SK-N-SH (cell line): Measurements from ENCODE around the gene DEGS2. TPM values are rescaled to one million over a fixed set of nuclear protein-coding genes. Genes with fewer than 3 reads are reported as not detected.

ENCODE experiments used
- CTCF ChIA-PET: fragments of 300-600, 350-600 bp; formaldehyde crosslinking; extraction: SDS; loops from one replicate; lab custom pipeline; 2021; lab: Yijun Ruan, JAX
- POLR2A ChIA-PET: fragments of 350-600 bp; sonication (Branson Sonifier 250); formaldehyde crosslinking; extraction: SDS; loops from one replicate; lab custom pipeline; 2020; ENCODE audit warnings: antibody characterized with exemption, inconsistent platforms; lab: Yijun Ruan, JAX
- DNase-seq: peaks from one replicate; pipeline ENCODE4 v3.0.0; 2012
- H2AFZ ChIP-seq: fragments of 200-600 bp; sonication (generic); 2 replicates; pipeline ENCODE4 v1.8.1; 2016; ENCODE audit warnings: antibody characterized with exemption, mild to moderate bottlenecking, low read depth
- H3F3A ChIP-seq: fragments of 200-600 bp; sonication (generic); replicated peaks from 2 replicates; pipeline ENCODE3; 2016; ENCODE audit warnings: antibody characterized with exemption, mild to moderate bottlenecking; ENCODE audit not compliant: insufficient read depth
- H3K27ac ChIP-seq, 2 experiments: fragments of 200-500 bp in 1 of 2; fragments of 200-600 bp in 1 of 2; sonication (Bioruptor generic) in 1 of 2; sonication (generic), shearing (Covaris generic) in 1 of 2; 2 replicates each; pipeline versions ENCODE4 v1.5.1 to v1.6.1; 2014 to 2016; ENCODE audit warnings: low read depth in 2 of 2, inconsistent platforms in 1 of 2, low read length in 1 of 2, mild to moderate bottlenecking in 1 of 2, mixed read lengths in 1 of 2
- H3K27me3 ChIP-seq: fragments of 200-600 bp; sonication (generic), shearing (Covaris generic); 2 replicates; pipeline ENCODE4 v1.6.1; 2016; ENCODE audit warnings: mixed run types; ENCODE audit not compliant: insufficient read depth
- H3K36me3 ChIP-seq, 2 experiments: fragments of 200-500 bp in 1 of 2; fragments of 200-600 bp in 1 of 2; sonication (Bioruptor generic) in 1 of 2; sonication (generic) in 1 of 2; replicated peaks in 1 of 2; 2 replicates each; pipeline versions ENCODE3 to v1.5.1; 2014 to 2016; ENCODE audit warnings: low read length in 1 of 2, mild to moderate bottlenecking in 1 of 2; ENCODE audit not compliant: insufficient read depth in 2 of 2, control insufficient read depth in 1 of 2
- H3K4me1 ChIP-seq, 2 experiments: fragments of 200-500 bp in 1 of 2; fragments of 200-600 bp in 1 of 2; sonication (Bioruptor generic) in 1 of 2; sonication (generic), shearing (Covaris generic) in 1 of 2; 2 replicates each; pipeline versions ENCODE4 v1.5.1 to v1.6.1; 2014 to 2016; ENCODE audit warnings: low read depth in 1 of 2, low read length in 1 of 2, mixed run types in 1 of 2; ENCODE audit not compliant: insufficient read depth in 2 of 2, control insufficient read depth in 1 of 2
- H3K4me2 ChIP-seq: fragments of 200-600 bp; sonication (generic), shearing (Covaris generic); 2 replicates; pipeline ENCODE4 v1.6.1; 2017; ENCODE audit warnings: mixed run types
- H3K4me3 ChIP-seq, 2 experiments: fragments of 200-500 bp in 1 of 2; fragments of 200-600 bp in 1 of 2; sonication (Bioruptor generic) in 1 of 2; sonication (generic), shearing (Covaris generic) in 1 of 2; 2 replicates each; pipeline versions ENCODE4 v1.5.1 to v1.8.1; 2014 to 2016; ENCODE audit warnings: low read depth in 2 of 2, inconsistent platforms in 1 of 2, low read length in 1 of 2, mild to moderate bottlenecking in 1 of 2, mixed read lengths in 1 of 2, moderate library complexity in 1 of 2
- H3K79me2 ChIP-seq: fragments of 200-600 bp; sonication (generic); 2 replicates; pipeline ENCODE4 v1.8.1; 2017; ENCODE audit warnings: mild to moderate bottlenecking; ENCODE audit not compliant: insufficient read depth
- H3K9ac ChIP-seq: fragments of 200-600 bp; sonication (generic); 2 replicates; pipeline ENCODE4 v1.6.1; 2017; ENCODE audit warnings: mixed run types
- H3K9me2 ChIP-seq: fragments of 200-600 bp; sonication (generic); 2 replicates; pipeline ENCODE4 v1.6.1; 2017; ENCODE audit warnings: mixed run types
- H3K9me3 ChIP-seq: fragments of 200-600 bp; sonication (generic); 2 replicates; pipeline ENCODE4 v1.6.1; 2017; ENCODE audit warnings: mixed run types, mild to moderate bottlenecking, moderate library complexity
- H4K20me1 ChIP-seq: fragments of 200-600 bp; sonication (generic); 2 replicates; pipeline ENCODE4 v1.6.1; 2017; ENCODE audit warnings: mild to moderate bottlenecking, mixed run types; ENCODE audit not compliant: insufficient read depth
- CHD2 ChIP-seq: fragments of 150-350 bp; IDR thresholded peaks from 2 replicates; pipeline ENCODE4 v1.6.1; 2018; ENCODE audit warnings: low read length; ENCODE audit not compliant: partially characterized antibody
- EP300 ChIP-seq, 2 experiments: IDR thresholded peaks; 2 replicates each; pipeline versions ENCODE4 v1.4.0 to v1.6.1; 2012; ENCODE audit warnings: borderline replicate concordance in 1 of 2, low read depth in 1 of 2, low read length in 1 of 2
- EZH2phosphoT487 ChIP-seq: fragments of 200-600 bp; sonication (generic); IDR thresholded peaks from 2 replicates; pipeline ENCODE4 v1.6.1; 2017; ENCODE audit warnings: low read depth, mixed run types, mild to moderate bottlenecking, antibody characterized with exemption, moderate library complexity, borderline replicate concordance
- FOSL2 ChIP-seq: IDR thresholded peaks from 2 replicates; pipeline ENCODE4 v1.4.0; 2012; ENCODE audit warnings: low read depth, mild to moderate bottlenecking, moderate library complexity, borderline replicate concordance
- FOXJ3 ChIP-seq: sonication (generic); formaldehyde crosslinking; IDR thresholded peaks from 2 replicates; pipeline ENCODE4 v1.5.1; 2020; ENCODE audit warnings: mild to moderate bottlenecking, missing genetic modification reagents
- GATA2 ChIP-seq: sonication (generic); formaldehyde crosslinking; IDR thresholded peaks from 2 replicates; pipeline ENCODE4 v1.5.0; 2020; ENCODE audit warnings: mild to moderate bottlenecking, missing genetic modification reagents
- MAX ChIP-seq: IDR thresholded peaks from 2 replicates; pipeline ENCODE4 v1.4.0; 2012; ENCODE audit warnings: low read depth
- POLR2AphosphoS5 ChIP-seq: IDR thresholded peaks from 2 replicates; pipeline ENCODE4 v1.6.1; 2012; ENCODE audit warnings: low read depth, low read length
- RAD21 ChIP-seq: IDR thresholded peaks from 2 replicates; pipeline ENCODE4 v1.6.1; 2012; ENCODE audit warnings: mild to moderate bottlenecking, low read length
- RCOR1 ChIP-seq: fragments of 150-350 bp; IDR thresholded peaks from 2 replicates; pipeline ENCODE4 v1.6.1; 2017; ENCODE audit warnings: antibody characterized with exemption, low read length
- RXRA ChIP-seq: IDR thresholded peaks from 2 replicates; pipeline ENCODE4 v1.4.0; 2012; ENCODE audit warnings: low read depth, mild to moderate bottlenecking, borderline replicate concordance
- SIN3A ChIP-seq: IDR thresholded peaks from 2 replicates; pipeline ENCODE4 v1.6.1; 2012; ENCODE audit warnings: low read depth, mild to moderate bottlenecking, low read length, moderate library complexity, borderline replicate concordance
- SMC3 ChIP-seq: IDR thresholded peaks from 2 replicates; pipeline ENCODE4 v1.6.1; 2012; ENCODE audit warnings: low read depth, low read length, improper control_type of control experiment
- TAF1 ChIP-seq: IDR thresholded peaks from 2 replicates; pipeline ENCODE4 v1.6.1; 2012; ENCODE audit warnings: low read depth, mild to moderate bottlenecking, low read length, moderate library complexity, borderline replicate concordance
- TEAD4 ChIP-seq: IDR thresholded peaks from 2 replicates; pipeline ENCODE4 v1.4.0; 2012; ENCODE audit warnings: mild to moderate bottlenecking, borderline replicate concordance; ENCODE audit not compliant: insufficient read depth
- USF1 ChIP-seq: IDR thresholded peaks from 2 replicates; pipeline ENCODE4 v1.4.0; 2012; ENCODE audit warnings: low read depth, borderline replicate concordance
- WGBS: methylation state at CpG from one replicate; pipeline ENCODE4 v1.1.6; 2017; ENCODE audit warnings: low lambda C conversion rate; 5-methylcytosine and 5-hydroxymethylcytosine counted together
- polyA plus RNA-seq, 3 experiments: library from polyadenylated mRNA; depleted of rRNA; stranded (reverse); fragments of >200 nt; gene quantifications; 2 replicates each; pipeline ENCODE4 v1.2.3, GENCODE V29; 2012
- TF ChIP-seq, protein P1 (sequence below): IDR thresholded peaks from 2 replicates; pipeline ENCODE4 v1.4.0; 2012; ENCODE audit warnings: low read depth, borderline replicate concordance
- TF ChIP-seq, protein P2 (sequence below): IDR thresholded peaks from 2 replicates; pipeline ENCODE4 v1.6.1; 2012; ENCODE audit warnings: mild to moderate bottlenecking, low read depth, low read length, moderate library complexity

The DEGS2 gene
- polyA plus RNA-seq, 1 of the 3 experiments (the other 2 are of a cell fraction), result 0.02 TPM

DNA sequence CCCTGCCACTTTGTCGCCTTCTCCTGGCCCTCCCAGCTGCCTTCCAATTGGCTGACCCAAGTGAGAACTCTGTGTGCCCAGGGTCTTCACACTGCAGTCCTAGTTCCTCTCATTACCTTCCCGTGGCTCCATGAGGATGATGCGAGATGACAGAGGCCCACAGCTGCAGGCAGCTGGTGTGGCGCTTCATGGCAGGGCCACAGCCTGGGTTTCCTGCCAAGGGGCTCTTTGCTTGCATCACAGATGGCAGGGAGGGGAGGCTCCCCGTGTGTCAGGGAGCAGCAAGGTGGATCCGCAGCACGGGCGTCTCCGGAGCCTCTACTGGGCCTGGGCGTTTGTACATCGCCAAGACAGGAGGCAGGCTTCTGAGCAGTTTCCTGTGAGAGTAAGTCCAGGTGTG, 28.9 kb downstream of the DEGS2 start:
- TF ChIP-seq SIN3A (no peak), USF1 (no peak)
- H3K27ac ChIP-seq, result no peak overlapping the region; a peak in 1 of 4 replicates
- no peaks in the 10 kb centered on the region for H3K9me3 ChIP-seq
- CTCF ChIA-PET, result interaction anchor here (0.7 to 10.5 kb wide), 3 partner anchors 21 to 148 kb away, joined by 3 to 70 read pairs (median 16); no protein-coding TSS in a partner anchor
- peaks cover 3 to 14% of the 10 kb centered on the region in 2 experiments for H3K36me3 ChIP-seq
- H3F3A ChIP-seq, result no peaks in the 10 kb centered on the region
- no peaks in the 10 kb centered on the region for H3K9me2 ChIP-seq
- DNase-seq, result no peak
- H3K4me3 ChIP-seq, result no peak overlapping the region
- H4K20me1 ChIP-seq, result no peaks in the 10 kb centered on the region
- H3K4me2 ChIP-seq, result no peak overlapping the region
- H3K9ac ChIP-seq, result no peak overlapping the region
- POLR2A ChIA-PET, result interaction anchor here (1.5 kb wide), 1 partner anchor 12 kb away, joined by 5 read pairs; no protein-coding TSS in a partner anchor
- H3K79me2 ChIP-seq, result no peaks in the 10 kb centered on the region
- no peak overlapping the region for H2AFZ ChIP-seq
- WGBS, result 93% methylated on average over 10 of the region's 11 CpGs
- peaks cover 9 to 75% of the 10 kb centered on the region in 2 experiments; a peak in 3 of 4 replicates for H3K4me1 ChIP-seq
- no peaks in the 10 kb centered on the region for H3K27me3 ChIP-seq

- no peaks in the 10 kb centered on the region for H3K27me3 ChIP-seq
- POLR2A ChIA-PET, result interaction anchor here (1.4 kb wide), 1 partner anchor 13 kb away, joined by 4 read pairs; no protein-coding TSS in a partner anchor
- no peaks in the 10 kb centered on the region for H4K20me1 ChIP-seq
- peak overlapping the region in 1 of 2 experiments; percentile 89; a peak in 2 of 4 replicates for H3K27ac ChIP-seq
- no peaks in the 10 kb centered on the region for H3K79me2 ChIP-seq
- no peak overlapping the region for H2AFZ ChIP-seq
- H3K9me2 ChIP-seq, result no peaks in the 10 kb centered on the region
- H3K4me3 ChIP-seq, result no peak overlapping the region
- H3F3A ChIP-seq, result no peaks in the 10 kb centered on the region
- 72% methylated on average over 2 of the region's 7 CpGs for WGBS
- peaks cover 9 to 69% of the 10 kb centered on the region in 2 experiments; a peak in 3 of 4 replicates for H3K4me1 ChIP-seq
- CTCF ChIA-PET, result interaction anchor here (1.0 to 10.5 kb wide), 5 partner anchors 13 to 155 kb away, joined by 3 to 70 read pairs (median 4); no protein-coding TSS in a partner anchor
- DNase-seq, result peak; percentile 87
- no peaks in the 10 kb centered on the region for H3K9me3 ChIP-seq
- peaks cover 2 to 3% of the 10 kb centered on the region in 2 experiments for H3K36me3 ChIP-seq
- H3K4me2 ChIP-seq, result no peak overlapping the region
- H3K9ac ChIP-seq, result no peak overlapping the region
- TF ChIP-seq GATA2 (CRISPR knock-in tag) (peak; percentile 89), CHD2 (peak; percentile 43), RCOR1 (peak; percentile 78), EP300 (IDR thresholded peaks at IDR 0.05; ENCODE audit: borderline replicate concordance in 1 of 2, low read depth in 1 of 2, low read length in 1 of 2) (peak in 1 of 2 experiments; percentile 81; a peak in 2 of 4 replicates), TEAD4 (no peak), FOXJ3 (CRISPR knock-in tag) (peak; percentile 74), POLR2AphosphoS5 (no peak), SMC3 (peak; percentile 19; the same call in 1 of the 2 replicates), FOSL2 (no peak), EZH2phosphoT487 (no peak), RAD21 (no peak; the same call in 1 of the 2 replicates), RXRA (no peak), TAF1 (no peak), MAX (no peak)
- TF ChIP-seq, protein P1, sequence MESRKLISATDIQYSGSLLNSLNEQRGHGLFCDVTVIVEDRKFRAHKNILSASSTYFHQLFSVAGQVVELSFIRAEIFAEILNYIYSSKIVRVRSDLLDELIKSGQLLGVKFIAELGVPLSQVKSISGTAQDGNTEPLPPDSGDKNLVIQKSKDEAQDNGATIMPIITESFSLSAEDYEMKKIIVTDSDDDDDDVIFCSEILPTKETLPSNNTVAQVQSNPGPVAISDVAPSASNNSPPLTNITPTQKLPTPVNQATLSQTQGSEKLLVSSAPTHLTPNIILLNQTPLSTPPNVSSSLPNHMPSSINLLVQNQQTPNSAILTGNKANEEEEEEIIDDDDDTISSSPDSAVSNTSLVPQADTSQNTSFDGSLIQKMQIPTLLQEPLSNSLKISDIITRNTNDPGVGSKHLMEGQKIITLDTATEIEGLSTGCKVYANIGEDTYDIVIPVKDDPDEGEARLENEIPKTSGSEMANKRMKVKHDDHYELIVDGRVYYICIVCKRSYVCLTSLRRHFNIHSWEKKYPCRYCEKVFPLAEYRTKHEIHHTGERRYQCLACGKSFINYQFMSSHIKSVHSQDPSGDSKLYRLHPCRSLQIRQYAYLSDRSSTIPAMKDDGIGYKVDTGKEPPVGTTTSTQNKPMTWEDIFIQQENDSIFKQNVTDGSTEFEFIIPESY, result no peak
- TF ChIP-seq, protein P2, sequence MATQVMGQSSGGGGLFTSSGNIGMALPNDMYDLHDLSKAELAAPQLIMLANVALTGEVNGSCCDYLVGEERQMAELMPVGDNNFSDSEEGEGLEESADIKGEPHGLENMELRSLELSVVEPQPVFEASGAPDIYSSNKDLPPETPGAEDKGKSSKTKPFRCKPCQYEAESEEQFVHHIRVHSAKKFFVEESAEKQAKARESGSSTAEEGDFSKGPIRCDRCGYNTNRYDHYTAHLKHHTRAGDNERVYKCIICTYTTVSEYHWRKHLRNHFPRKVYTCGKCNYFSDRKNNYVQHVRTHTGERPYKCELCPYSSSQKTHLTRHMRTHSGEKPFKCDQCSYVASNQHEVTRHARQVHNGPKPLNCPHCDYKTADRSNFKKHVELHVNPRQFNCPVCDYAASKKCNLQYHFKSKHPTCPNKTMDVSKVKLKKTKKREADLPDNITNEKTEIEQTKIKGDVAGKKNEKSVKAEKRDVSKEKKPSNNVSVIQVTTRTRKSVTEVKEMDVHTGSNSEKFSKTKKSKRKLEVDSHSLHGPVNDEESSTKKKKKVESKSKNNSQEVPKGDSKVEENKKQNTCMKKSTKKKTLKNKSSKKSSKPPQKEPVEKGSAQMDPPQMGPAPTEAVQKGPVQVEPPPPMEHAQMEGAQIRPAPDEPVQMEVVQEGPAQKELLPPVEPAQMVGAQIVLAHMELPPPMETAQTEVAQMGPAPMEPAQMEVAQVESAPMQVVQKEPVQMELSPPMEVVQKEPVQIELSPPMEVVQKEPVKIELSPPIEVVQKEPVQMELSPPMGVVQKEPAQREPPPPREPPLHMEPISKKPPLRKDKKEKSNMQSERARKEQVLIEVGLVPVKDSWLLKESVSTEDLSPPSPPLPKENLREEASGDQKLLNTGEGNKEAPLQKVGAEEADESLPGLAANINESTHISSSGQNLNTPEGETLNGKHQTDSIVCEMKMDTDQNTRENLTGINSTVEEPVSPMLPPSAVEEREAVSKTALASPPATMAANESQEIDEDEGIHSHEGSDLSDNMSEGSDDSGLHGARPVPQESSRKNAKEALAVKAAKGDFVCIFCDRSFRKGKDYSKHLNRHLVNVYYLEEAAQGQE, result no peak
These were observed 30.3 kb downstream of the DEGS2 start for GRCh38 chr14:100129161-100129589.
